NB4 (cell line): ENCODE data around the gene APOC4.
A peak's percentile ranks its signal among the peaks of the same experiment; 100 is the strongest.

ENCODE experiments used
- DNase-seq: peaks from one replicate; pipeline ENCODE4 v3.0.0; 2010; ENCODE audit warnings: low read depth
- H3K4me3 ChIP-seq: one replicate; pipeline ENCODE4 v1.5.1; 2011; ENCODE audit warnings: mild to moderate bottlenecking, low read depth, low read length, moderate library complexity
- MYC ChIP-seq: IDR thresholded peaks from 2 replicates; pipeline ENCODE4 v1.6.1; 2011; ENCODE audit warnings: low read depth, low read length
- POLR2A ChIP-seq: IDR thresholded peaks from 2 replicates; pipeline ENCODE4 v1.6.1; 2011; ENCODE audit warnings: mild to moderate bottlenecking; ENCODE audit not compliant: insufficient read length; ENCODE audit errors: extremely low read depth
- TF ChIP-seq, protein P1 (sequence below): IDR thresholded peaks from one replicate; pipeline ENCODE4 v1.5.1; 2012; ENCODE audit warnings: low read depth, low read length
- TF ChIP-seq, protein P2 (sequence below): IDR thresholded peaks from 2 replicates; pipeline ENCODE4 v1.6.1; 2011; ENCODE audit warnings: low read depth, low read length

APOC4 gene, protein sequence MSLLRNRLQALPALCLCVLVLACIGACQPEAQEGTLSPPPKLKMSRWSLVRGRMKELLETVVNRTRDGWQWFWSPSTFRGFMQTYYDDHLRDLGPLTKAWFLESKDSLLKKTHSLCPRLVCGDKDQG

DNA sequence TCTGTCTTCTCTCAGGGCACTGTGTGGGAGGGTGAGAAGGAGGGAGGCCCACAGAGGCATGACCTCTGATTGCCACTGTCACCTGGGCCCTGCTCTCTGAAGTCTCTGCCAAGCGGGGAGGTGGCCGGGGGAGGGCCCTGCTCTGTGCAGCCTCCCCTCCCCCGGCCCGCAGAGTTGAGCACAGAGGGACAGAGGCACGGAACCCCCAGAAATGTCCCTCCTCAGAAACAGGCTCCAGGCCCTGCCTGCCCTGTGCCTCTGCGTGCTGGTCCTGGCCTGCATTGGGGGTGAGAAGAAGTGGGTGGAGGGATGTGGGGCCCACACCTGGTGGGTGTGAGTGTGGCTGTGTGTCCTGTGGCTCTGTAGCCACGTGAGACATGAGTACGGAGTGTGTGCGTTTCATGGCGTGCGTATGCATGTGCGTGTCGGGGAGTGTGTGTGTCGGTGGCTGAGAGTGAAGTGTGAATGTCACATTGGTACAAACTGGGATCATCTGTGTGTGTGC lies at the start of gene APOC4:
Gene APOC4, plus strand, starts transcription at position 171 of the 505 bp plus-strand sequence. Its CDS starts 41 bp downstream, at position 212.
- TF ChIP-seq POLR2A, result no peak
- TF ChIP-seq, protein P1, sequence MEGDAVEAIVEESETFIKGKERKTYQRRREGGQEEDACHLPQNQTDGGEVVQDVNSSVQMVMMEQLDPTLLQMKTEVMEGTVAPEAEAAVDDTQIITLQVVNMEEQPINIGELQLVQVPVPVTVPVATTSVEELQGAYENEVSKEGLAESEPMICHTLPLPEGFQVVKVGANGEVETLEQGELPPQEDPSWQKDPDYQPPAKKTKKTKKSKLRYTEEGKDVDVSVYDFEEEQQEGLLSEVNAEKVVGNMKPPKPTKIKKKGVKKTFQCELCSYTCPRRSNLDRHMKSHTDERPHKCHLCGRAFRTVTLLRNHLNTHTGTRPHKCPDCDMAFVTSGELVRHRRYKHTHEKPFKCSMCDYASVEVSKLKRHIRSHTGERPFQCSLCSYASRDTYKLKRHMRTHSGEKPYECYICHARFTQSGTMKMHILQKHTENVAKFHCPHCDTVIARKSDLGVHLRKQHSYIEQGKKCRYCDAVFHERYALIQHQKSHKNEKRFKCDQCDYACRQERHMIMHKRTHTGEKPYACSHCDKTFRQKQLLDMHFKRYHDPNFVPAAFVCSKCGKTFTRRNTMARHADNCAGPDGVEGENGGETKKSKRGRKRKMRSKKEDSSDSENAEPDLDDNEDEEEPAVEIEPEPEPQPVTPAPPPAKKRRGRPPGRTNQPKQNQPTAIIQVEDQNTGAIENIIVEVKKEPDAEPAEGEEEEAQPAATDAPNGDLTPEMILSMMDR, result no peak
- TF ChIP-seq, protein P2, sequence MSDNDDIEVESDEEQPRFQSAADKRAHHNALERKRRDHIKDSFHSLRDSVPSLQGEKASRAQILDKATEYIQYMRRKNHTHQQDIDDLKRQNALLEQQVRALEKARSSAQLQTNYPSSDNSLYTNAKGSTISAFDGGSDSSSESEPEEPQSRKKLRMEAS, result no peak
- TF ChIP-seq MYC, result no peak
- H3K4me3 ChIP-seq, result no peak within 1 kb of the TSS
- DNase-seq, result no peak

DNA sequence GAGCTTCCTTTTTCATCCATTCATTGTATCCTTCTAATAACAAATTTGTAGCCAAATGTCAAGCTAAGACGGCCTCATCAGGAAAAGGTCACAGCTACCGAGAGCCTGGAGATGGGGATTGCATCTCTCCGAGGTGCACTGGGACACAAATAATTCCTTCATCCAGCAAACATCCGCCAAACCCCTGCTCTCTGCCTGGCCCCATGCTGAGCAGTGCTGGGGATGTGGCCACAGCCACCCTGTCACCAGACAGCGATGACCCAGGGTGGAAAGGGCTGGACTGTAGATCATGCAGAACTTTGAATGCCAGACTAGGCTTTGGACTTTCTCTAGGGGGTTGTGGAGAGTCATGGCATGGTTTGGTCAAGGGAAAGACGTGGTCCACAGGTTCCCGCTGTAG lies 49.1 kb upstream of the APOC4 start:
- TF ChIP-seq, protein P2, result no peak
- TF ChIP-seq, protein P1, result no peak
- TF ChIP-seq POLR2A, result no peak
- TF ChIP-seq MYC, result no peak
- H3K4me3 ChIP-seq, result peak overlapping the region; percentile 97
- no peak for DNase-seq

DNA sequence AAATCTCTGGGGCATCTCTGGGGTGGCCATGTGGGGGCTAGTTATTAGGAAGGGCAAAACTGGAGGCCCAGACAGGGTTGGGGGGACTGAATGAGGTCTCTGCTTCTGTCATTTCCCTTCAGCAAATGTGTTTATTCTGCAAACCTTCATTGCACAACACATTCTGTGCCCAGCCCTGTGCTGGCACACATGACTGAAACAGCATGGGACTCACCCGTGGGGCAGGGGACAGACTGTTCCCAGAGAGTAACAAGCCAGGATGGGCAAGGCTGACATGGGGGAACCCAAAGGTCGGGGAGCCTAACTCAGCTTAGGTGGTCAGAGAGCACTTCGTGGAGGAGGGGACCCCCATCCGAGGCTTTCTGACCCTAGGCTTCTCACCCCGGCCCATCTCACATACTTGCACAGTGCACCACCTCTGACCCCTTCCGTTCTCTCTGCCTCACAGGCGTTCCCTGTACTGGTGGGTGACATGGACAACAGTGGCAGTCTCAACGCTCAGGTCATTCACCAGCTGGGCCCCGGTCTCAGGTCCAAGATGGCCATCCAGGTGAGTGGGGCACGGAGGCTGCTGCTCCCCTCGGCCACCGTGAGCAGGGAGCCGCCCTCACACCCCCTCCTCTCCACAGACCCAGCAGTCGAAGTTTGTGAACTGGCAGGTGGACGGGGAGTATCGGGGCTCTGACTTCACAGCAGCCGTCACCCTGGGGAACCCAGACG lies 48.5 kb upstream of the APOC4 start:
- H3K4me3 ChIP-seq, result no peak overlapping the region
- no peak for DNase-seq
- TF ChIP-seq, protein P2, result no peak

DNA sequence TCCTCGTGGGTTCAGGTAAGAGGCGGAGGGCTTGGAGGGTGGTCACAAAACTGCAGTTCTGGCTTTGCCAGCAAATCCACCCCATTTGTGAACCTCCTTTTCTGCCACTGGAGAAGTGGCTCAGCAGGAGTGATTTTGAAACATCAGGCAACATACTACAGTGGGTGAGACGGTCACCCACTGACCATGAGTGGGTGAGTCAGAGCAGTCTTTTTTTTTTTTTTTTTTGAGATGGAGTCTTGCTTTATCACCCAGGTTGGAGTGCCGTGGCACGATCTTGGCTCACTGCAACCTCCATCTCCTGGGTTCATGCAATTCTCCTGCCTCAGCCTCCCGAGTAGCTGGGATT lies 48.0 kb upstream of the APOC4 start:
- no peak for DNase-seq
- no peak overlapping the region for H3K4me3 ChIP-seq
- TF ChIP-seq, protein P1, result no peak
- TF ChIP-seq, protein P2, result no peak
- TF ChIP-seq MYC (no peak), POLR2A (no peak)

DNA sequence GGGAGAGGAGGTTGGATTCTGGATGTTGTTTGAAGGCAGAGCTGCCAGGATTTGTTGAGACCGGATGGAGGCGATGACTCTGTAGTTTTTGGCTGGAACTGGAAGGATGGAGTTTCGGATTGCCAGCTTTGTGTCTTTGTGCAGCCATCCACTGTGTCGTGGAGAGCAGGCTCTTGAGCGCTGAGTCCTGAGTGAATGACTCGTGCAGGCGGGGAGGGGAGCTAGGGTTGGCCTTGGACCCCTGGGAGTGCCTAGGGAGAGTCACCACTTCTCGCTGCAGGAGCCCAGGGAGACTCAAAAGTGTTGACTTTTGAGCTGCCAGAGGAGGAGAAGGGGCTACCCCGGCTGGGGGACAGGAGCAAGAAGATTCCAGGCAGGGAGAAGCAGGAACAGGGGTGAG lies 47.1 kb upstream of the APOC4 start:
- DNase-seq, result no peak
- no peak overlapping the region for H3K4me3 ChIP-seq
- TF ChIP-seq MYC (no peak), POLR2A (no peak)
- TF ChIP-seq, protein P2, result no peak
- TF ChIP-seq, protein P1, result no peak

DNA sequence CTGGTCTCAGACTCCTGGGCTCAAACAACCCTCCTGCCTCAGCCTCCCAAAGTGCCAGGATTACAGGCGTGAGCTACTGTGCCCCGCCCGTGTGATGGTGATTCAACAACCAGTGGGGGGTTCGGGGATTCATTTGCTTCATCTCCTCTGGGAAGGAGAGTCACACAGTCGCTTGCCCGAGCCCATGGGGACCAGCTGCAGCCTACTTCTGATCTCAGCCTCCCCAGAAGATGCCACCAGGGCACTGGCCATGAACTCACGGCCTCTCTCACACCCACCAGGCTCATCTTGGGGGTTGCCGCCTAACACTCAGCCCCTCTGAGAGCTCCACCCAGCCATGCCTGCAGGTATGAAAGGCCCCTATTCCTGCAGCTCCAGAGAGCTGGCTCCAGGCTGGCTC lies 44.2 kb upstream of the APOC4 start:
- DNase-seq, result no peak
- TF ChIP-seq, protein P2, result no peak
- TF ChIP-seq MYC (no peak), POLR2A (no peak)
- TF ChIP-seq, protein P1, result no peak
- no peak overlapping the region for H3K4me3 ChIP-seq
